ENCODE results near the gene EYA4. TPM values are rescaled to one million over a fixed set of nuclear protein-coding genes. Genes with fewer than 3 reads are reported as not detected.

The EYA4 gene
- polyA plus RNA-seq, 2 of the 4 experiments (the other 2 are of a cell fraction) = 14.4 to 28.3 TPM

- WGBS (ENCODE audit: missing lambda C conversion rate) = 79% methylated on average over 7 of the region's 7 CpGs
- H3K4me3 ChIP-seq = no peak overlapping the region
- ChIA-PET POLR2A (no interaction called here), CTCF (interaction anchor here (0.7 kb wide), 1 partner anchor 1155 kb away, joined by 3 read pairs; no protein-coding TSS in a partner anchor)
- ATAC-seq (no peak), DNase-seq (ENCODE audit: low read depth in 1 of 2, low spot score in 1 of 2) (no peak), FAIRE-seq (no peak)
- H3K9me3 ChIP-seq = no peaks in the 10 kb centered on the region
- peaks cover 12% of the 10 kb centered on the region for H3K4me1 ChIP-seq
- TF ChIP-seq TP53 (CRISPR knock-in tag; IDR thresholded peaks at IDR 0.05) (no peak), CHD2 (IDR thresholded peaks at IDR 0.05; ENCODE audit: low read length, partially characterized antibody) (no peak), KDM5A (IDR thresholded peaks at IDR 0.05) (no peak), HEYL (CRISPR knock-in tag; IDR thresholded peaks at IDR 0.05) (no peak), RARB (CRISPR knock-in tag; IDR thresholded peaks at IDR 0.05) (no peak), EHF (CRISPR knock-in tag; IDR thresholded peaks at IDR 0.05) (no peak), EP300 (IDR thresholded peaks at IDR 0.05) (no peak), CEBPB (IDR thresholded peaks at IDR 0.05) (no peak), HDAC2 (IDR thresholded peaks at IDR 0.05) (no peak), HOXB13 (CRISPR knock-in tag; IDR thresholded peaks at IDR 0.05; ENCODE audit: low read depth) (no peak), CTCF (IDR thresholded peaks at IDR 0.05) (no peak), FOSL2 (IDR thresholded peaks at IDR 0.05) (no peak), FOSL2 (CRISPR knock-in tag; IDR thresholded peaks at IDR 0.05) (no peak)
- TF ChIP-seq, protein P1, sequence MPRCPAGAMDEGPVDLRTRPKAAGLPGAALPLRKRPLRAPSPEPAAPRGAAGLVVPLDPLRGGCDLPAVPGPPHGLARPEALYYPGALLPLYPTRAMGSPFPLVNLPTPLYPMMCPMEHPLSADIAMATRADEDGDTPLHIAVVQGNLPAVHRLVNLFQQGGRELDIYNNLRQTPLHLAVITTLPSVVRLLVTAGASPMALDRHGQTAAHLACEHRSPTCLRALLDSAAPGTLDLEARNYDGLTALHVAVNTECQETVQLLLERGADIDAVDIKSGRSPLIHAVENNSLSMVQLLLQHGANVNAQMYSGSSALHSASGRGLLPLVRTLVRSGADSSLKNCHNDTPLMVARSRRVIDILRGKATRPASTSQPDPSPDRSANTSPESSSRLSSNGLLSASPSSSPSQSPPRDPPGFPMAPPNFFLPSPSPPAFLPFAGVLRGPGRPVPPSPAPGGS (IDR thresholded peaks at IDR 0.05) = no peak
- TF ChIP-seq, protein P2, sequence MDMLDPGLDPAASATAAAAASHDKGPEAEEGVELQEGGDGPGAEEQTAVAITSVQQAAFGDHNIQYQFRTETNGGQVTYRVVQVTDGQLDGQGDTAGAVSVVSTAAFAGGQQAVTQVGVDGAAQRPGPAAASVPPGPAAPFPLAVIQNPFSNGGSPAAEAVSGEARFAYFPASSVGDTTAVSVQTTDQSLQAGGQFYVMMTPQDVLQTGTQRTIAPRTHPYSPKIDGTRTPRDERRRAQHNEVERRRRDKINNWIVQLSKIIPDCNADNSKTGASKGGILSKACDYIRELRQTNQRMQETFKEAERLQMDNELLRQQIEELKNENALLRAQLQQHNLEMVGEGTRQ (IDR thresholded peaks at IDR 0.05) = no peak
- peak overlapping the region in 1 of 2 experiments; percentile 53; a peak in 1 of 6 replicates for H3K27ac ChIP-seq
- no peak overlapping the region for H3K4me2 ChIP-seq
Observed at GRCh38 chr6:133435065-133435728, 194.0 kb downstream of the EYA4 start.

DNA sequence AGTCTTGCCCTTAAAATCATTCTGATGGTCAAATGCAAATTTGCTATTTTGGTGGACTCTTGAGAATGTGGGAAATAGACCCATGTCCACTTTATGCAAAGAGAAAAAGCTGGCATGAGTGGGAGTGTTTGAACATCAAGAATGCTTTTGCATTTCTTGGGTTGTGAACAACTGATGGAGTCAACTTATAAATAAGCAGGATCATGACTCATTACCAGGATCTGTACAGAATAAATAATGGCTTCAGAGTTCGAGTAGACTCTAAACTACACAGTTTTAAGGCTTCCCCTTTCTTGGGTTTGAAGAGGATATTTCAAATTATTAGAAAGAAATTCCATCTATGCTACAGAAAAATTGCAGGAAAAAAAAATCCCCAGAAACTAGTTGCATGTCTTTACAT lies 195.5 kb downstream of the EYA4 start:
- Histone ChIP-seq H3K4me2 (peak overlapping the region; percentile 19; the same call in 2 of the 3 replicates), H3K4me3 (no peak overlapping the region), H3K4me1 (peaks cover 12% of the 10 kb centered on the region), H3K9me3 (no peaks in the 10 kb centered on the region), H3K27ac (no peak overlapping the region; a peak in 1 of 6 replicates)
- DNase-seq (ENCODE audit: low read depth in 1 of 2, low spot score in 1 of 2) (no peak), FAIRE-seq (no peak), ATAC-seq (no peak)
- no peak for TF ChIP-seq JUN (IDR thresholded peaks at IDR 0.05)
- no peak for TF ChIP-seq MAX (IDR thresholded peaks at IDR 0.05)
- no peak for TF ChIP-seq GATA3 (IDR thresholded peaks at IDR 0.05; ENCODE audit: borderline replicate concordance)
- TF ChIP-seq, protein P1 (IDR thresholded peaks at IDR 0.05) = no peak
- TF ChIP-seq HES2 (IDR thresholded peaks at IDR 0.05) = no peak
- no peak for TF ChIP-seq RCOR1 (IDR thresholded peaks at IDR 0.05; ENCODE audit: low read depth, low read length)
- TF ChIP-seq KDM1A (IDR thresholded peaks at IDR 0.05; ENCODE audit: low read depth) = no peak
- TF ChIP-seq CEBPB (IDR thresholded peaks at IDR 0.05) = no peak
- no peak for TF ChIP-seq KDM5A (IDR thresholded peaks at IDR 0.05)
- no peak for TF ChIP-seq POLR2AphosphoS2 (conservative IDR thresholded peaks at IDR 0.05; ENCODE audit: low read length)
- no peak for TF ChIP-seq NR3C1 (IDR thresholded peaks at IDR 0.05)
- TF ChIP-seq, protein P3, sequence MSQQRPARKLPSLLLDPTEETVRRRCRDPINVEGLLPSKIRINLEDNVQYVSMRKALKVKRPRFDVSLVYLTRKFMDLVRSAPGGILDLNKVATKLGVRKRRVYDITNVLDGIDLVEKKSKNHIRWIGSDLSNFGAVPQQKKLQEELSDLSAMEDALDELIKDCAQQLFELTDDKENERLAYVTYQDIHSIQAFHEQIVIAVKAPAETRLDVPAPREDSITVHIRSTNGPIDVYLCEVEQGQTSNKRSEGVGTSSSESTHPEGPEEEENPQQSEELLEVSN (IDR thresholded peaks at IDR 0.05; ENCODE audit: borderline replicate concordance, low read depth) = no peak
- POLR2A ChIA-PET = no interaction called here
- WGBS (ENCODE audit: missing lambda C conversion rate) = 6% methylated on average over 1 of the region's 1 CpG
- CTCF ChIA-PET = no interaction called here
